DMS 273 (cell line): ENCODE results near the gene CPLANE2.
"Not testable (repeated sequence)": the region's sequence is repeated elsewhere in the genome, so short reads cannot be mapped to it uniquely, and the experiment has no call there.

Source experiments
- DNase-seq: peaks from one replicate; lab custom pipeline; 2025; ENCODE audit not compliant: unreplicated experiment; lab: John Stamatoyannopoulos, UW

The CPLANE2 gene

DNA sequence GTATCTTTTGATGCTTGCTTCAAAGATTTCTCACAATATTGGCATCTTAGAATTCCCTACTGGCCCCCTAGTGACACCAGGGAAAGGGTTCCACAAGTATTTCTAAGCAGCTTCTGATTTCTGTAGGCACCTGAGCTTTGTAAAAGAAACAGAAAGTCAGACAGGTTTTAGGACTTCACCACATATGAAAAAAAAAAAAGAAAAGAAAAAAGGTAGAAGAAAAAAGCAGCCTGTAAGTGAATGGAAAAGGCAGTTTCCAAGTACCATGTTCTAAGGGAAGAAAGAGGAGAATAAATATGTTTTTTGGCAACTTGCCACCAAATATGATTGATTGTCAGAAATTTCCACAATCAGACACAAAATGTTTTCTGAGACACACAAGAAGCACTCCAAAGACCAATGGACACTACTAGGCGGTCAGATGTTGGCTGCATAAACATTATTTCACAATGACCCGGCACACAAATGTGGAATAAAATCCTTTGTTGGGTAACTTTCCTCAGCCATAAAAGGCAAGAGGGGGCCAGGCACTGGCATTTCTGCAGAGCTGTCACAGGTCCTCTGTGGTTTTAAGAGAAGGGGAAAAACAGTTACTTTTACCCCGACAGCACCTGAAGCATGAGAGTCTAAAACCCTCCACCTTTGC lies 12.7 kb upstream of the CPLANE2 start:
- no peak for DNase-seq

DNA sequence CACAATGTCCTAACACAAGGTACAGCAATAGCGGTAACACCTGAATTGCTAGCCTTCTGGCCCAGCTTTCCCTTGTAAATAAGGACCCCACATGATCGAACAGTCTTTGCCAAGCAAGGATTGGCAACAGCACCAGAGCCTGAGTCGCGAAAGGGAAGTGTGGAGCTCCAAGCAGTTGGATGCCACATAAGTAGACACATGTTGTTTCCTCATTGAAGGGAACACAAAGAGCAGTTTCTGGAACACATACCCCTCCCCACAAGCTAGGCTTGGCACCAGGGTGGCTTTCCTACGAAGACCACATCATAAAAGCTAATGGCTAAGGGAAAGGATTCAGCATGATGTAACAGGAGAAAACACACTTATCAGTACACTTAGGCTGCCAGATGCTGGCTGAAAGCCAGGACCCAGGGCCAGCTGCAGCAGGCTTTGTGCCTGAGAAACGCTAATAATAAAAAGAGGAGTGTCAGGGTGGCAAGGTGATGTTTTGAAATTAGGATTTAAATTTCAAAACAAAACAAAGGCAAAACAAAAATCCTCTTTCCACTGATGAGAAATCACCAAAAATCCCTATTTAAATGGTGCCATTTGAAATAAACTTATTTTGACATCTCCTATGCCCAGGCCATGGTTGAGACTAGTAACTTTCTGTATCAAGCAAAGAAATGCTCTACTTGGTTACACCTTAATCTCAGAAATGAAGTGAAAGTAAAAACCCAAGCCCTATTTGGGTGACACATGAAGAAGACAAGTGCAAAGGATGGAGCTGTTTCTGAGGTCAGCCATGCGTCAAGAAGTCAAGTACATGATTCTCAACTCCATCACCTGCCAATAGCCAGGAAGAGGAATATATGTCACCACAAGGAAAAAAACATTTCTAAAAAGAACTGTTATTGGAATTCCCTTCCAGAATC lies 11.9 kb upstream of the CPLANE2 start:
- peak; percentile 93 for DNase-seq

DNA sequence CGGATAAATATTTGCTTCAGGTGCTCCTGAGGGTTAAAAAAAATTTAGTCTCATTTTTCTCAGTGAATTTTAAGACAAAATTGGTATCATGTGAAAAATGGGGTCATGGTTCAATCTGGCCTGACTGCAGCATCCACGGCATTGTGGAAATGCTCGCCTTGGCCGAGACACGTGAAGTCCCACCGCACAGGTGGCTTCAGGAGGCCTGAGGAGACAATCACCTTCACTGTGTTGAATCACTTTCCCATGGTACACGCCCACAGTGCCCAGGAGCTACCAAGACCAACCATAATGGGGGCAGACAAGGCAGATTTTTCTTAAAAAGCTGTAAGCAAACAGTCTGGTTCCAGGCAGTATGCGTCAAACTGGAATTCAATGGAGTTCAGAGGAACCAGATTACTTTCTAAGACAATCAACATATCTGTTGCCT lies 11.0 kb upstream of the CPLANE2 start:
- DNase-seq: no peak

DNA sequence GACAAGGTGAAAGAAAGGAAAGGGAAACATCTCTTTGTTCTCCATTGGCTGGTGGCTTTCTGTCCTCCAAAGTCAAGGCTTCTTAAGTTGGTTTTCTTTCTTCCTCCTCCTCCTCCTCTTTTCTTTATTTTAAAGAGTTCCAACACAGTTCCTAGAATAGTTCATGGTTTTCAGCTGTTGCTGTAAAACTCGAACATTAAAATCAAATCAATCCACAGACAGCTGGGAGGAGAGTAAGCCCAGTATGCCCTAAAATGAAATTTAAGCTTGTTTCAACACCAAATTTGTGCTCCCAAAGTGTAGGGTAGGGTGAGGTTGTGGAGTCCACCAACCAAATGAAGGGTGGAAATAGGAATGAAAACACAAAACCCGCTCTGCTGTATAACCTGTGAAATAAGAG lies 10.5 kb upstream of the CPLANE2 start:
- no peak for DNase-seq

DNA sequence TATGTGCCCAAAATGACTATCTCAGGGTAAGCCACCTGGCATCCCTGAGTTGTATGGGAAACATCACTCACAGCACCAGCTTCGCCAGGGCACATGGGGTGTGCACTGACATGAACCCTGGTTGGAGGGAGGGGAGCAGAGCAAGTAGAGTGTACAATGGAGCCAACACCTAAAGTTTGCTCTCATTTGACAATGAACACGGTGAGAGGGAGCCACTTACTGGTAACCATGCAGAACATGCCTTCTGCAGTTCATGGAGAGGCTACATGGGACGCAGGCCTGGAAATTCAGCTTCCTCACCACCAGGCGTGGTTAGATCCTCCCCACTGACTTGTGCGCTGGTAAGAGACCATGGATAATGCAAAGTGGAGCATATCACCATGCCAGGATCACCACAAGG lies 10.0 kb upstream of the CPLANE2 start:
- no peak for DNase-seq

DNA sequence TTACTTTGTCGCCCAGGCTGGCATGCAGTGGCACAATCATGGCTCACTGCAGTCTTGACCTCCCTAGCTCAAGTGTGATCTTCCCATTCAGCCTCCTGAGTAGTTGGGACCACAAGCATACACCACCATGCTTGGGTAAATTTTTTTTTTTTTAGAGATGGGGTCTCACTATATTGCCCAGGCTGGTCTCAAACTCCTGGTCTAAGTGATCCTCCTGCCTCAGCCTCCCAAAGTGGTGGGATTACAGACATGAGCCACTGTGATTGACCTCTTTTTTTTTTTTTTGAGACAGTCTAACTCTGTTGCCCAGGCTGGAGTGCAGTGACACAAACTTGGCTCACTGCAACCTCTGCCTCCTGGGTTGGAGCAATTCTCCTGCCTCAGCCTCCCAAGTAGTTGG lies 9.3 kb upstream of the CPLANE2 start:
- not testable (repeated sequence) for DNase-seq

DNA sequence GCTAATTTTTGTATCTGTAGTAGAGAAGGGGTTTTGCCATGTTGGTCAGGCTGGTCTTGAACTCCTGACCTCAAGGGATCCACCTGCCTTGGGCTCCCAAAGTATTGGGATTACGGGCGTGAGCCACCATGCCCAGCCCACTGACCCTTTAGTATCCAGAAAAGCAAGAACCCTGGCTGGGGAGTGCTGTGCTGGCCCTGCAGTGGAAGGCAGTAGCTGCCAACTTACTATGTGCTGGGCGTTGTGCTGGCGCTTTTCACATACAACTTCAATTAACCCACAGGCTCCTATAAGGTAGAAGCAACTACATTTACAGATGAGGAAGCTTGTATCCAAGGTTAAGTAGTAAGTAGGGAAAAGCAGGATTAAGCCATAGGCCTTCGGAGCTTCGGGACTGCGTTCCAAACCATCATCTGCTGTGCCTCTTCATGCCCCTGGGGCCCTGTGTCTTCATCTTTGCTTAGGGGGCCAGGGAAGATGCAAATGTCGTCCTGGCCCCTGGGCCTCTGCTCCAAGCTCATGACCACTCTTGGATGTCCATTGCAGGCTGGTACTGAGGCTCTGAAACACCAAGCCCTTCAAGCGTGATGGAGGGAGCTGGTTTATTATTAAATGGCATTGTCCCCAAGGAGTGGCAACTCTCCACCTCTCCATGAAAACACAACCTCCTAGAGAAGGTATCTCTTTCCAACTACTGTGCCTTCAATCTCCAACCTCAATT lies 8.7 kb upstream of the CPLANE2 start:
- DNase-seq: no peak

DNA sequence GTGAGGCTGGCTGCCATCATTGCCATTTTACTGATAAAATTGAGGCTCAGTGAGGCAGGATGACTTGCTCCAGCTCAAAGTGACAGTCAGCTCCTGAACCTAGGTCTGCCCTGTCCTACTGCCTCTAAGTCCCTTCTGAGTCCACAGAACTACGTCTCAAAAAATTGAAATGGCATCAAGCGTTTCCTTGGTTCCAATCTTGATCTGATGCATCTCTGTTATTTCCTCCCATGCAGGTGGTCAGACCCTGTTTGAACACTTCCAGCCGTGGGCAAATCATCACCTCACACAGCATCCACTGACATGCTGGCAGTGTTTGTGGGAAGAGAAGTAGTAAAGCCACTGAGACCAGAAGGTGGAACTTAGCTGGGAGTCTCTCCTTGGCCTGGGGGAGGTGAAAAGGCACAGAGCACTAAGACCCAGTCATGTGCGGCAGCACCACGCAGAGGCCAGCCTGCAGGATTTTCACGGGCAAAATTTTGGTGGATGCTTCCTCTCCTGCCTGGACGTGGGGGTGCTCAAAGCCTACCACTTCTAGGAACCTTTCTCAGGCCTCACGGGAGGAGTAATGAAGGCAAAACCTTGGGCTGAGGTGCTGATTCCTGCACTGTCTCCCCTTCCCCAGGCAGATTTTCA lies 7.8 kb upstream of the CPLANE2 start:
- DNase-seq: no peak

DNA sequence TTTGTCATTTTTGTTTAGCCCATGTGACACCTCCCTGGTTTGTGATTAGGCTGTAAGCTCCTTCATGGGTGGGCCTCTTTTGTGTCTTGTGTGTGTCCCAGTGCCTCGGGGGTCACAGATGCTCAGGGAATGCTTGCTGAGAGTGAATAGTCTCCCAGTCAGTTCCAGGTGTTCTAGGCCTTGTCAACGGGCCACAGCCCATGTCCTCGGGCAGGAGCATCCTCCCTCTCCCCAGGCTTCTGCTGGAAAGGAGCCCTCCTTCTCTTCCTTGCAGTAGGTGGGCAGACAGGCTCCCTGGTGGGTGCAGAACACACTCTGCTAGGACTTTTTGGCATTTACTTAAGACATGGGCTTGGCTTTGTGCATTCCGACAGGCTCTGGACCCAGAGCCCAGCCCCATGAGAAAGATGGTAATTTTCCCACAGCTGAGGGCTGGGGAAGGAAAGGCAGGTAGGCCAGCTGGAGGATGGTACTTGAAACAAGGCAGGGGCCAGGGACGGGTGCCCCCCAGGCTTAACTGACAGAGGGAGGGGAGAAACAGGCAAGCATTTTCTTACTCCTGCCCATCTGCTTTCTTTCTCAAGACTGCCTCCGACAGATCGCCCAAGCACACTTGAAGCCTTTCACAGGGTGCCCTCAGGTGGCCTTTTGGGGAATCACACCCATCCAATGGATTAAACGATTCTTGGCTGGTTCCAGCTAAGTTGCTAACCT lies 7.1 kb upstream of the CPLANE2 start:
- DNase-seq: peak; percentile 93

DNA sequence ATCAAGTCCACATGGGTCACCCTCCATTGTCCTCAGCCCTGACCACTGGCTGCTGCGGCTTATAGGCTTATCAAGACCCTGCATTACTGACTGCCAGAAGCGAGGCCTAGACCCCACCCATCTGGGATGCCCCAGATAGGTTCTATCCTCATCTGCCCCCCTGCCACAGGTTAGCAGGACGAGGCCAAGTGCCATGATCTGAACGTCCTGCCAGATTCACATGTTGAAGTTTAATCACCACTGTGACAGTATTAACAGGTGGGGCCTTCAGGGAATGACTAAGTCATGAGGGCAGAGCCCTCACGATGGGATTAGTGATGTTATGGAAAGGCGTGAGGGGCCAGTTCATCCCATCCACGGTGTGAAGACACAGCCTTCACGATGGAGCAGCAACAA lies 6.2 kb upstream of the CPLANE2 start:
- no peak for DNase-seq

DNA sequence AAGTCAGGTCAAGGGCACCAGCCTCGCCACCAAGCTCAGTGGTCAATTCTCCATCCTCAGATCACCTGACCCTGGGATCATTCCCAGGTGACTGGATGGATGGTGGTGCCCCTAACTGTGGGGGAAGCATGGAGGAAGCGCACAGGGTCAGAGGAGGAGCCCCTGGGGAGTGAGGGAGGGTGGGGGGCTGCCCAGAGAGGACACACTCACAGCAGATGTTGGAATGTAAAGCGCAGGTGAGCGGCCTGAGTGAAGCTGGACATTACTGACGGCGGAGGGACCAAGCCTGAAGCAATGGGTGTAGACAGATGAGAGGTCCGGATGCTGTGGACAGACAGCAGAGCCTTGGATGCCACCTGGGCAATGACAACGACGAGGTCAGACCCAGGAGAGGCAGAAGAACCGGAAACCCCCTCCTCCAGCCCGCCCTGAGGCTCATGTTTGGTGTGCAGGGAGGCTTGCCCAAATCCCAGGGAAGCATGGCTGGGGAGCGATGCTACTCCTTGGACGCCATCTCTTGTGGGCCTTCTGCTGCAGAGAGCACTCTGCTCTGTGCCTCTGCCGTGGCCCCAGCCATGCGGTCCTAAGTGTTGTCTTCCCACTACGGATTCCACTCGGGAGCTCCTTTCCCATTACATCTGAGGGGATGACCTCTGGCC lies 5.7 kb upstream of the CPLANE2 start:
- no peak for DNase-seq

DNA sequence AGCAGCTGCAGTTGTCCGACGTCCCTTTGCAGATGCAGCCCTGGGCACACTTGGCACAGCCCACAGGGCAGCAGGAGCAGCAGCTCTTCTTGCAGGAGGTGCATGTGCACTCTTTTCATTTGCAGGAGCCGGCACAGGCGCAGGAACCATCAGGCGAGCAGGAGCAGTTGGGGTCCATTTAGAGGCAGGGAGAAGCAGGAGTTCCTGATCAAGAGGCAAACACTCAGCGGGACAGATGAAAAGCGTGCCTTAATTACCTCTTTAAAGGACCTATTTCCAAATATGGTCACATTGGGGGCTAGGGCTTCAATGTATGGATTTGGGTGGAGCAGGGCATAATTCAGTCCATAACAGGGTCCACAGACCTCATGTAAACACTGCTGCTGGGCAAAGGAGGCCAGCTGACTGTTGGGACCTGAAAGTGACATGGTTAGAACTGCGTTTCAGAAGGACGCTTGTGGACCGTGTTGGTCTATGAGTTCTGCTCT lies 4.3 kb upstream of the CPLANE2 start:
- DNase-seq: peak; percentile 25

DNA sequence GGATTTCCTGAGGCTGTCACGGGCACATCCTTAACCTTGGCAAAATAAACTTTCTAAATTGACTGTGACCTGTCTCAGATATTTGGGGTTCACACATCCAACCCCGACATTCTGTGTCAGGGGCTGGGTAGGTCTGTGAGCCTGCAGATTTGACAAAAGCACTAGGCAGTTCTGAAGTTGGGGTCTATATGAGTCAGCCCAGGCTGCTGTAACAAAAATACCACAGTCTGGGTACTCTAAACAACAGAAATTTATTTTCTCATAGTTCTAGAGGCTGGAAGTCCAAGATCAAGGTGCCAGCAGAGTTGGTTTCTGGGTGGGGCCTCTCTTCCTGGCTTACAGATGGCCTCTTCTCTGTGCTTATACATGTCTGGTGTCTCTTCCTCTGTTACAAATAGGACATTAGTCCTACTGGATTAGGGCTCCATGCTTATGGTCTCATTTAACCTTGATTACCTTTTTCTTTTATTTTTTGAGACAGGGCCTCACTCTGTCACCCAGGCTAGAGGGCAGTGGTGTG lies 3.0 kb upstream of the CPLANE2 start:
- no peak for DNase-seq

DNA sequence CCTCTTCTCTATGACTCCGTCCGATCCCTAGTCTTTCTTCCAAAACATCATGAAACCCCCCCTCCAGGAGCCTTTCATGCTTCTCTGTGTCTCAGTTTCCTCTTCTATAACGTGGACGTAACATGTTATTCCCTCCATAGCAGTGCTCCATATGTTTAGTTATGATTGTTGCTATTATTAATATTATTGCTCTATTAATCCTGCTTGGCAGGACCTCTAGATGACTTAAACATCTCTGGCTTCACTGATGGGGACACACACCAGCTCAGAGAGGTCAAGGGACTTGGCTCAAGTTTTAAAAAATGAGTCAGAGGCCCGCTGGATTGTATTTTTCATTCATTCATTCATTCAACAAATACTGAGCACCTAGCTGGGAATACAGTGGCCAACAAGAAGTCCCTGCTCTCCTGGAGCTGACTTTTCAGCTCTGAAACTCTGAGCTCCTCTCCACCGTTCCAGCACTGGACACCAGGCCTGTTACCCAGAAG lies 404 bp upstream of the CPLANE2 start:
- no peak for DNase-seq

DNA sequence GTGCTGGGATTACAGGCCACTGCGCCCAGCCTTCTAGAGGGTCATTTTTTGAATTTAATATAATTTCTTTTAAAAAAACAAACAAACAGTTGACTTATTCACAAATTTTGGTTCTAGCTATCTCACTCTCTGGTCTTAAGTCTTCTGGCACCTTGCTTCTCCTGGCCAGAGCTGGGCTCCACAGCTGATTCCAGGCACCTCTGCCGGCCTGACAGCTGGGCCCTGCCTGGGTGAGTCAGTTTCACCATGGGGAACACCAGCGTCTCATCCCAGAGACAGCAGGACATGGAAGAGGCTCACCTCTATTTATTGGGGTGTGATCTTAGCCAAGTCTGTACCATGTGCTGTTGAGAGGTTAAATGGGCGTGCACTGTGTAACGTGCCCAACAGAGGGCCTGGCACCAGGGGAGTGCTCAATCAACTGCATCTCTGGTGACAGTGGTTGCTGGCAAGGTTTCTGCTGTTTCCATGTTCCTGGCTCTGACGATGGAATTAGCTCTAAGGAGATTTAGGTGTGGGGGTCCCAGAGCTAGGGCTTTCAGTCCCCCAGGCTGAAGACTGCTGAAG lies 956 bp downstream of the CPLANE2 start:
- peak; percentile 88 for DNase-seq

DNA sequence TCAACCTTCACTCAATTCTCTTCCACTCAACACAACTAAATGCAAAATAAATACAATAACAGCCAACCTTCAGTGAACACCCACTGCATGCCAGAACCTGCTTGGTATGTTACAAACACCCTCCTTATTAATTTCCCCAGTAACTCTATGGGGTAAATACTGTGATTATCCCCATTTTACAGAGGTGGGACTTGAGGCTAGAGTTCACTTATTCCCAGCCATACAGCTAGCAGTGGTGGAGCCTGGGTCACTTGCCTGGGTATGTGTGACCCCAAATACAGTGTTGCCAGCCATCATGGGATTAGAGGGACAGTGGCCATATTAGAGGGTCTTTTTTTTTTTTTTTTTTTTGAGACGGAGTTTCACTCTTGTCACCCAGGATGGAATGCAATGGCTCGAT lies 1.6 kb downstream of the CPLANE2 start:
- no peak for DNase-seq

DNA sequence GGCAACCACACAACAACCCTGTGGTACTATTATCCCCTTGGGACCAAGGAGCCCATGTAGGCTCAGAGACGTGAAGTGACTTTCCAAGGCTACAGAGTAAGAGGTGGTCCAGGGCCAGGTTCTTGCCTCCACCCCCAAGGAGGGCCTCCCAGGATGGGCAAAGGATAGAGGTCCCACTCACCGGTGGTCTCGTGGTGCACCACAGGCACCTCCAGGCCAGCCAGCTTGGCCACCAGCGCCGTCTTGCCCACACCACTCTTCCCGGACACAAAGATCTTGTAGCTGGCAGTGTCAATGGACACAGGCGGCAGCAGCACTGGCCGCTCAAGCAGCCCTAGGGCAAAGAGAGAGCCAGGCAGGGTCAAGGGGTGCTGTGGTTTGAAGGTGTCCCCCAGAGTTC lies 3.6 kb downstream of the CPLANE2 start:
- no peak for DNase-seq

DNA sequence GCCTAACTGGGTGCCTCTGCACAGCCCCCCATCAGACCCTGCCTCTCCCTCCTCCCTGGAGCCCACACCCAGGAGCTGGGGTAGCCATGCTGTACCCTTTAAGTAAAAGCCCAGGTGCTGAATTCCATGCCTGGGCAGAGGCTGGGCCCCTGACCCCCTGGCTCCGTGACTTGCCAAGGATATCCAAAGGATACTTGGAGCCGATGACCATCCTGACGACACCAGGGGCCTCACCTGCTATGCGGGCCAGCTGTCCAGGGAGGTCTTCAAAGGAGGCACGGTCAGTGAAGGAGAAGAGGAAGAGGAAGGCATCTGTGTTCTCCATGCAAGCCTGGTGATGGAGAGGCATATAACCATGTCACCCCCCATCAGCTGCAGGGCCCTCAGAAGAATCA lies 4.7 kb downstream of the CPLANE2 start:
- DNase-seq: no peak
